Measurements from ENCODE around the gene GLDC.

GRCh38 chr9:6575324-6576034, 70.0 kb downstream of the GLDC start:
- TF ChIP-seq CTCF (IDR thresholded peaks at IDR 0.05): no peak
- no peak for TF ChIP-seq EP300 (IDR thresholded peaks at IDR 0.05)
- no peak for TF ChIP-seq POLR2A (IDR thresholded peaks at IDR 0.05)

Data from ovary (tissue), 3 donors.